ENCODE data around the gene TMCO5A. TPM values are rescaled to one million over a fixed set of nuclear protein-coding genes. Genes with fewer than 3 reads are reported as not detected.

TMCO5A gene
- total RNA-seq, 1 experiment from 2014 or later, result not detected

DNA sequence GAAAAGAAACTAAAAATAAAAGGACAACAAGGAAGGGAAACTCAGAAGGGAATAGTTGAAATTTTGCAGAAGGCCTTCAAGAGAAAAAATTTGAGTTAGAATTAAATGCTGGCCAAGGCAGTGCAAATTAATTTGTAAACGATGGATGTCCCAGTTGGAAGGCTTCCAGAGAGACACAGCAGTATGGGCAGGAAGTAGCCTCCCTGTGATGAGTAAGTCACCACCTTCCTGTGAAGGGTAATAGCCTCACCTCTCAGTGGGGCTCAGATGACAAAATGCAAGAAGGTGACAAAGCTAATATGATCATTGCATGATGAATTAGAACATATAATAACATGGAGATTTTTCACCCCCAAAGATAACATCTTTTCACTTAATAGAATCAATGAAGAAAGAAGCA, 27.3 kb upstream of the TMCO5A start:
- H3K79me1 ChIP-seq (ENCODE audit: insufficient read depth, low read depth, low read length, poor library complexity, severe bottlenecking), result no peaks in the 10 kb centered on the region
- H2BK5ac ChIP-seq (ENCODE audit: insufficient read length, low read length), result no peak overlapping the region
- H3K79me2 ChIP-seq (ENCODE audit: insufficient read depth, low read length), result no peaks in the 10 kb centered on the region
- no peak for TF ChIP-seq CTCF (conservative IDR thresholded peaks at IDR 0.05)
- H3K23ac ChIP-seq (ENCODE audit: insufficient read length, low read depth, low read length), result no peak overlapping the region
- no CpG with 5 or more reads among the region's 1 CpG for WGBS (ENCODE audit: extremely low coverage, insufficient read length, low lambda C conversion rate)
- H3K23me2 ChIP-seq (ENCODE audit: insufficient read length, low read depth, low read length, poor library complexity, severe bottlenecking), result no peaks in the 10 kb centered on the region
- H2BK15ac ChIP-seq (ENCODE audit: low read depth, low read length), result no peak overlapping the region
- no peak overlapping the region for H4K5ac ChIP-seq (ENCODE audit: insufficient read length, low read depth, low read length)
- no peak overlapping the region for H2BK20ac ChIP-seq (ENCODE audit: low read depth, low read length, poor library complexity, severe bottlenecking)
- no peak overlapping the region for H3K27ac ChIP-seq (ENCODE audit: insufficient read length, low read depth, low read length)
- H3K56ac ChIP-seq (ENCODE audit: insufficient read length, low read depth, low read length), result no peak overlapping the region
- no peaks in the 10 kb centered on the region for H3K9me3 Mint-ChIP-seq
- H3K36me3 Mint-ChIP-seq (ENCODE audit: insufficient read depth in 1 of 3, low read depth in 3 of 3), result no peaks in the 10 kb centered on the region
- no peak overlapping the region for H4K8ac ChIP-seq (replicated peaks; ENCODE audit: insufficient read length, low read depth, low read length)
- DNase-seq, result no peak
- no peak overlapping the region for H2AK5ac ChIP-seq (ENCODE audit: insufficient read length, low read length)
- no peak overlapping the region for H4K91ac ChIP-seq (ENCODE audit: insufficient read length, low read depth, low read length)
- H3K27me3 ChIP-seq (ENCODE audit: insufficient read depth, low read length), result no peaks in the 10 kb centered on the region
- H3K4me1 ChIP-seq (ENCODE audit: insufficient read depth, low read length), result no peaks in the 10 kb centered on the region
- H3K4me3 Mint-ChIP-seq, result no peak overlapping the region
- no peak overlapping the region for H3K4ac ChIP-seq (ENCODE audit: low read depth, low read length)
- H3K4me2 ChIP-seq (ENCODE audit: insufficient read depth, insufficient read length, low read length), result no peak overlapping the region
- H3K18ac ChIP-seq (ENCODE audit: insufficient read length, low read depth, low read length), result no peak overlapping the region
- H3K27ac Mint-ChIP-seq, result no peak overlapping the region
- H2BK12ac ChIP-seq (ENCODE audit: insufficient read length, low read depth, low read length), result no peak overlapping the region
- no peaks in the 10 kb centered on the region for H4K20me1 ChIP-seq (ENCODE audit: control insufficient read depth, insufficient read depth, insufficient read length)
- H3K27me3 Mint-ChIP-seq (ENCODE audit: low read depth), result no peaks in the 10 kb centered on the region; the same call in 1 of the 2 replicates
- no peak overlapping the region for H3K14ac ChIP-seq (ENCODE audit: insufficient read depth, low read length)
- H2AFZ ChIP-seq (ENCODE audit: low read length), result no peak overlapping the region
- H3K4me1 Mint-ChIP-seq, result peaks cover 2 to 11% of the 10 kb centered on the region in 2 experiments; a peak in 2 of 4 replicates
- H3T11ph ChIP-seq (ENCODE audit: low read length), result no peak overlapping the region
- no peaks in the 10 kb centered on the region for H3K9me3 ChIP-seq (ENCODE audit: control insufficient read depth, low read depth, low read length)
- no peak overlapping the region for H2BK120ac ChIP-seq (ENCODE audit: low read depth, low read length, poor library complexity, severe bottlenecking)
- H3K9ac ChIP-seq (ENCODE audit: extremely low read depth, insufficient read length, low read length), result no peak overlapping the region

All from H9 (cell line).